HG02885 (cell line): ENCODE results near the gene GLRX2.

Experiments
- ATAC-seq: cut with Tn5 transposase; IDR thresholded peaks from one replicate; pipeline ENCODE4 v1.9.1; 2021; ENCODE audit warnings: mild to moderate bottlenecking; ENCODE audit not compliant: unreplicated experiment, poor library complexity

GLRX2 gene

GRCh38 chr1:193113258-193113991 is 8.2 kb upstream of the GLRX2 start:
- no peak for ATAC-seq

- no peak for ATAC-seq
These were observed 6.5 kb upstream of the GLRX2 start for GRCh38 chr1:193111641-193112090.

- ATAC-seq, result no peak
These were observed 5.7 kb upstream of the GLRX2 start for GRCh38 chr1:193110864-193111263.

- no peak for ATAC-seq
These were observed 5.0 kb upstream of the GLRX2 start for GRCh38 chr1:193110246-193110645.

- ATAC-seq, result no peak
These were observed 4.4 kb upstream of the GLRX2 start for GRCh38 chr1:193109619-193110018.

GRCh38 chr1:193108471-193108870 is 3.3 kb upstream of the GLRX2 start:
- ATAC-seq, result no peak

- no peak for ATAC-seq
These were observed 585 bp upstream of the GLRX2 start for GRCh38 chr1:193105821-193106177.

GRCh38 chr1:193104502-193104906 is 710 bp downstream of the GLRX2 start:
- peak; percentile 51 for ATAC-seq

GRCh38 chr1:193103759-193104501 is 1.3 kb downstream of the GLRX2 start:
- no peak for ATAC-seq

- ATAC-seq, result no peak
These were observed 2.6 kb downstream of the GLRX2 start for GRCh38 chr1:193102662-193103061.

GRCh38 chr1:193094112-193094511 is 11.1 kb downstream of the GLRX2 start:
- no peak for ATAC-seq

- ATAC-seq, result no peak
These were observed 14.3 kb downstream of the GLRX2 start for GRCh38 chr1:193090865-193091264.

- ATAC-seq, result no peak
These were observed 17.3 kb downstream of the GLRX2 start for GRCh38 chr1:193087893-193088292.

- ATAC-seq, result no peak
These were observed 18.9 kb downstream of the GLRX2 start for GRCh38 chr1:193086342-193086741.

- no peak for ATAC-seq
These were observed 20.0 kb downstream of the GLRX2 start for GRCh38 chr1:193085263-193085662.

GRCh38 chr1:193083365-193084088 is 21.7 kb downstream of the GLRX2 start:
- ATAC-seq, result peak; percentile 99

- no peak for ATAC-seq
These were observed 26.0 kb downstream of the GLRX2 start for GRCh38 chr1:193079187-193079586.

GRCh38 chr1:193077991-193078390 is 27.2 kb downstream of the GLRX2 start:
- ATAC-seq, result no peak

GRCh38 chr1:193070942-193071341 is 34.3 kb downstream of the GLRX2 start:
- peak; percentile 66 for ATAC-seq

- ATAC-seq, result peak; percentile 37
These were observed 34.8 kb downstream of the GLRX2 start for GRCh38 chr1:193070386-193070753.

- peak; percentile 24 for ATAC-seq
These were observed 35.3 kb downstream of the GLRX2 start for GRCh38 chr1:193069748-193070385.
